GM18868 (cell line): ENCODE results near the gene PYROXD2.
A peak's percentile ranks its signal among the peaks of the same experiment; 100 is the strongest.
"Not testable (repeated sequence)": the region's sequence is repeated elsewhere in the genome, so short reads cannot be mapped to it uniquely, and the experiment has no call there.

Experiments
- ATAC-seq: cut with Tn5 transposase; IDR thresholded peaks from one replicate; pipeline ENCODE4 v1.9.1; 2021; ENCODE audit warnings: mild to moderate bottlenecking, moderate library complexity; ENCODE audit not compliant: unreplicated experiment

Gene PYROXD2

DNA sequence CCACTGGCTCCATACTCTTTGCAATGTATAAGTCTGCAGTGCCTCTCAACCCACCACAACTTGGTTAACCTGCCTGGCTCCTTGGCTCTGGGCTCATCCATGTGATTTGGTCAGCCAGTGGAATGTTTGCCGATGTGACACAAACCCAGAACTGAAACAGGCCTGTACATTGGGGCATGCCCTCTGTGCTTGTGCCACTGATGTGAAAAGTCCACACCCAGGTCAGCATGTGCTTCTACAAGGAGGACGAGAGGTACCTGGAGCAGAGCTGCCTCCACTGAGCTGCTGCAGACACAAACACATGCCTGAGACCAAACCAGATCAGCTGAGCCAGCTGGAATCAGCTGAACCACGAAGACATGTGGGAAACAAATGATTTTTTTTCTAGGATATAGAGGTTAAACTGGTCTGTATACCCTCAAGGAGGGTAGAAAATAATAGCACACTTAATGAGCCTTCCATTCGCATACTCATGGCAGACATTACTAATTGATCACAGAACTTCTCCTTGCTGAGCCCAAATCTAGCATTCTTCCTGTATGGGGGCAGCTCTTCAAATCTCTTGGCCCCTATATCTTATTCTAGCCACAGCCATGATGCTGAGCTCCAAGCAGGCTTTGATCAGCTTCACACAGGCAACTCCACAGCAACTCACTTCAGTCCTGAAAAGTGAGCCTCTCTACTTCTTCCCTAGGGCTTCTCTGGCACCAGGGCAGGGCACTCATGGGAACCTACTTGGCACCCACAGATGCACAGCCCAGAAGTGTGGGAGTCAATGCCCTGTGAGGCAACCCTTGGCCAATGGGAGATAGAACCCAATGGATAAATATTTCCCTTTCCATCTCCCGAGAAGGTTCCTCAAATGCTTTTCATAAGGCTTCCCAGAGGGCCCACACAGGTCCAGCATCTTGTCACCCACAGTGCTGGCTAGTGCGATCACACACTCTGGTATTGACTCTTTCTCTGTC is 18.6 kb downstream of the PYROXD2 start:
- ATAC-seq: no peak

- ATAC-seq: no peak
Observed at GRCh38 chr10:98394851-98395440, 20.0 kb downstream of the PYROXD2 start.

DNA sequence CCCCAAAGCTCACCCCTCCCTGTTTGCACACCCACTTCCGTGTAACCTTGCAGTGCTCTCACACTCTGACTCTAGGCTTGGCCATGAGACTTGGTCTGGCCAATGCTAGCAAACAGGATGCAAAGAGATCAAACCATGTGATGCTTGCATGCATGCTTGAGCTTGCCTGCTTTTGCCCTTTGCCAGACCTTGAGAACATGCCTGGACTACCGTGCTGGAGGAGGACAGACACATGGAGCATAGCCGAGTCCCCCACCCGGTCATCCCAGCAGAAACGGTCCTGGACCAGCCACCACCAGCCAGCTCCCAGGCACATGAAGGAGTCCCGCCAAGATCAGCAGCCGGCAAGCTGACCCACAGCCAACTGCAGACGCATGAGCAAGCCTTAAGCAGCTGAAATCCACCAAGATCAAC is 23.4 kb downstream of the PYROXD2 start:
- ATAC-seq: peak; percentile 50

GRCh38 chr10:98391065-98391464 is 23.9 kb downstream of the PYROXD2 start:
- no peak for ATAC-seq

- no peak for ATAC-seq
Observed at GRCh38 chr10:98390406-98390805, 24.6 kb downstream of the PYROXD2 start.

DNA sequence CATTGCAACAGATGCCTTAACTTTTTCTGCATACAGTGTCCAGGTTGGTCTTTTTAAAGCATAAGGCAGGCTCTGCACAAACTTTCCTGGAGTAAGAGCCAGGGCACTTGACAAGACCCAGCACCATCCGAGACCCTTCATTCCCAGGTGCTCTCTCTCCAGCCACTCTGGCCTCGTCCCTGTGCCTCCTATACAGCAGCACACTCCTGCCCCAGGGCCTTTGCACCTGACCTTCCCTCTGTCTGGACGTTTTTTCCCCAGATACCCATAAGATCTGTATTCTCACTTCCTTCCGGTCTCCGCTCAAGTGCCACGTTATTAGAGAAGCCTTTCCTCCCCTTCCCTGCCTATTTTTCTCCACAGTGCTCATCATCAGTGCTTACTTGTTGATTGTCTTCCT is 25.6 kb downstream of the PYROXD2 start:
- no peak for ATAC-seq

GRCh38 chr10:98388101-98388655 is 26.8 kb downstream of the PYROXD2 start:
- no peak for ATAC-seq

- no peak for ATAC-seq
Observed at GRCh38 chr10:98384531-98385133, 30.4 kb downstream of the PYROXD2 start.

DNA sequence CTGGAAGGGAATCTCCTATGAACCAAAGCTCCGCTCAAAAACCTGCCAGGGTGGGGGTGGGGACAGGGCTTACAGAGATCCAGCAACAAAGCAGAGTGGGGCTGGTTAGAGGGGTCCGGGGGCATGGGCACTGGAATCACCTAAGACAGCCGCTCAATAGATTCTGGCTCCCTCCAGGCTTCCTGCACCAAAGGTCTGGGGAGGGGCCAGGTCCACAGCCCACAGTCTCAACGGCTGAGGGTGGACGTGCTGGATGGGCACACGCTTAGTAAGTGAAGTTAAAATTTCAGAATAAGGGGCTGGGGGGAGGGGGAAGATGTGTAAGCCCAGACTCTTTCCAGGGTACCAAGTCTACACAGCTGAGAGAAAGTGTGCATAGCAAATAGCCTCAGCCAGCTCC is 31.1 kb downstream of the PYROXD2 start:
- ATAC-seq: no peak

GRCh38 chr10:98383134-98383667 is 31.8 kb downstream of the PYROXD2 start:
- not testable (repeated sequence) for ATAC-seq

- no peak for ATAC-seq
Observed at GRCh38 chr10:98382691-98383101, 32.3 kb downstream of the PYROXD2 start.

- ATAC-seq: no peak
Observed at GRCh38 chr10:98380493-98381339, 34.3 kb downstream of the PYROXD2 start.

- no peak for ATAC-seq
Observed at GRCh38 chr10:98378722-98379121, 36.3 kb downstream of the PYROXD2 start.

DNA sequence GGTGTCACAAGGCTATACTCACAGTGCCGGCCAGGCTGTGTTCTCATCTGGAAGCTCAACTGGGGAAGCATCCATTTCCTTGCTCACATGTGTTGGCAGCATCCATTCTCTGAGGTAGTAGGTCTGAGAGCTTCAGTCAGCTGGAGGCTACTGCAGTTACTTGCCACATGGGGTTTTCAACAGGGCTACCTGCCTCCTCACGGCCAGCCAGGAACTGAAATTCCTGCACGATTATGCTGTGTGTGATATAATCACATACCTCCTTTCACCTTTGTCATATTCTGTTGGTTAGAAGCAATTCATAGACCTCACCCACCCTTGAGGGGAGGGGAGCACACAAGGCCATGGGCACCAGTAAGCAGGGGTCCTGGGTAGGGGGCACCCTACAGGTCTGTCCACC is 37.4 kb downstream of the PYROXD2 start:
- ATAC-seq: no peak

DNA sequence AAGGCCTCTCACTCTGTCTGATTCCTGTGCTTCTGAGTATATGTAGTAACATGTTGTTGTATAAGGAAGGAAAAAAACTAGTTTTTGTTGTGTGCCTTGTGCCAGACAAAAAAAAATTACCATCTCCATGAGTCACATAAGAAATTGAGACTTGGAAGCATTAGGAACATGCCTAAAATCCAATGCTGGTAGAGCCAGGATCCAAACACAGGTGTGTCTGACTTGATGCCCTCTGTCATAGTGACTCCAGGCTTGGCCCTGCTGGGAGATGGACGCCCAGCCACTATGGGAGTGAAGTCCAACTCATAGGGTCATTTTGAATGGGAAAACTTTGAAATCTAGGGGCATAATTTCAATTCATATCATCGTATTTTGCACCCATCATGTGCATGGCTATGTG is 38.0 kb downstream of the PYROXD2 start:
- no peak for ATAC-seq

DNA sequence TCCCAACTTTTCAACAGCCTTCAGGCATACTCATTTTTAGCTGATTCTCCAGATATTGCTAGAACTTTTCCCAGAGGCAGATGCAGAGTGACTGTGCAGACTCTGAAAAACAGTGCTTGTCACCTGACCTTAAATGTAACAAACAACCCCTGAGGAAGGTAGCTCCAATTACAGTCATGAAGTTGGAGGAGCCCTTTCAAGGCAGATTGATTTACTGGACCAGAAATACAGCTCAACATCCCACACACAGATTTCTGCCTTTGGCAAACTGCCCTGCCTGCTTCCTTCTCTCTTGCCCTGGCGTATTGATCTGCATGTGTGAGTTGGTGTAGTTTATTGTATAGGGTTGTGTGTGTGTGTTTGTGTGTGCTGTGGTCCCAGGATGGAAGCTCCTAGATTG is 38.5 kb downstream of the PYROXD2 start:
- ATAC-seq: no peak

GRCh38 chr10:98374217-98374985 is 40.6 kb downstream of the PYROXD2 start:
- ATAC-seq: no peak

- no peak for ATAC-seq
Observed at GRCh38 chr10:98373260-98374040, 41.5 kb downstream of the PYROXD2 start.
